SK-MEL-5 (cell line): Measurements from ENCODE around the gene KRT39. TPM values are rescaled to one million over a fixed set of nuclear protein-coding genes. Genes with fewer than 3 reads are reported as not detected.

Experiments used
- DNase-seq: peaks from one replicate; pipeline ENCODE4 v3.0.0-alpha.2; 2016; ENCODE audit warnings: low read depth, low spot score
- in situ Hi-C: cut with HindIII; loops from 2 replicates; pipeline ENCODE4 v1.10.0; 2016; ENCODE audit warnings: low sequenced_read_pairs, high pct_unique_total_duplicates, low pct_unique_long_range_greater_than_20kb
- total RNA-seq: library from RNA; depleted of rRNA; stranded (reverse); fragments of >200 nt; shearing (Covaris generic); gene quantifications from 2 replicates; pipeline ENCODE4 v1.2.3, GENCODE V29; 2014

The KRT39 gene
- total RNA-seq, 1 experiment from 2014 or later, result not detected

DNA sequence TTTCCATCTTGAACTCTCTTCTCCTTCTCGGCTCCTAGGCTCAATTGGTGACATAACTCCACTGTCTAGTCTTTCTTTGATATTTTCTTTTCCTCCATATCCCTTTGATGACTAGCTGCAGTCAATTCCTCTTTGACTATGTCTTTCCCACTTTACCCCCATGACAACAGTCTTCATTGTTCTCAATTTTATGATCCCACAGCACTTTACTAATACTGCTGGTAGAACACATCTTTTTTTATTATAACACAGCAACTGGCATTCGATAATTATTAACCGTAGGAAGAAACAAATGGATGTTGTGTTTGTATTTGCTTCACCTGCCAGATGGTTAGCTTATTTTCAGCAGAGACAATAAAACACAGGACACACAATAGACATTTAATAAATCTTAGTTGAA, 25.9 kb upstream of the KRT39 start:
- peak; percentile 34 for DNase-seq
- in situ Hi-C loops, result no loop called here

DNA sequence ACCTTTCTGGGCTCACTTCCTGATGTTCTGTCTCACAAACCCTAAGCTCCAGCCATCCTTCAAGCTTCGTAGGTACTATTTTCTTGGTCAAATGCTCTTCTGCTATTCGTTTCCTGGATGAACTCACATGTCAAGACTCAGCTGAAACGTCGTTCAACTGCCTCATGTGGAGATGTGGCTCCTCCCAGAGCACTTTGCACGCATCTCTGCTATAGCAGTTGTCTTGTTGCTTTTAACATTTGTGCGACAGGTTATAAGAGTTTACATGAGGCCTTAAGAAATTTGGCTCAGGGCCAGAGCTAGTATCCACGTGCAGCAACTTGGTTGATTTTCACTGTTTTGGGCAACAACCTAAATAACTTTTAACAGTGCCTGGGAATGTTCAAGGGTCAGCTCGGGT, 20.2 kb upstream of the KRT39 start:
- in situ Hi-C loops, result no loop called here
- DNase-seq, result no peak

DNA sequence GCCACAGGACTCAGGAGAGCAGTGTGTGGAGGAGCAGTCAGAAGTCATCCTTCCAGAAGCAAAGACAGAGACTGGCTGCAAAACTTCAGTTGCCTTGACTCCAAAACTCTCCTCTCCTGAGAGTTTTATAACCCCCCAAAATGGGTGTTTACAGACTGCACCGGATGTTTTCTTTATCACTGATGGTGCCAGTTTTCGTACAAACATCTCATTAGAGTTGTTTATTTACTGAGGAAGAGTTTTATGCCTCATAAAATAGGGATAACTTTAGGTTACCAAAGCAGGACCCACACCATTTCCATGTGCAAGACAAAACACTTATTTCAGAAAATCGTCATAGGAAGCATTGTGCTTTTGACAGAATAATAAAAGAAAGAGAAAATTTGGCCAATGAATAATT, 17.5 kb upstream of the KRT39 start, which contains the start of gene KRT40:
TSS of gene KRT40 (minus strand) at position 101 of the 400 bp plus-strand sequence. CDS start at position 48, 53 bp downstream.
- in situ Hi-C loops, result no loop called here
- DNase-seq, result no peak

DNA sequence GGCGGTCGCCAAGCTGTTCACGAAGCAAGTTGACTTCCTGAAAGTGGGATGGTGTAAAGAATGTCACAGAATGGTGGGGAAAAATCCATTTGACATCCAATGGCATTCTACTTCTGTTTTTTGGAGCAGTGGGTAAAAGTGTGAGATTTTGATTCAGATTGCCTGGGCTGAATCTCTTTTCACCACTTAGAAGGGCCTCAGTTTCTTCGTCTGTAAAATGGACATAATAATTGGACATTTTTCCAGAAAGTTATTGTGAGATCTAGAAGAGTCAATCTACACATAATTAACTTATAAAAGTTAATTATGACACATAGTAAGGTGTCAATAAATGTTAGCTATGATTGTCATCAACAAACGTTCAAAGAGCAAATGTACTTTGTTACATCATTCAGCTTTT, 14.4 kb upstream of the KRT39 start:
- in situ Hi-C loops, result no loop called here
- DNase-seq, result no peak

DNA sequence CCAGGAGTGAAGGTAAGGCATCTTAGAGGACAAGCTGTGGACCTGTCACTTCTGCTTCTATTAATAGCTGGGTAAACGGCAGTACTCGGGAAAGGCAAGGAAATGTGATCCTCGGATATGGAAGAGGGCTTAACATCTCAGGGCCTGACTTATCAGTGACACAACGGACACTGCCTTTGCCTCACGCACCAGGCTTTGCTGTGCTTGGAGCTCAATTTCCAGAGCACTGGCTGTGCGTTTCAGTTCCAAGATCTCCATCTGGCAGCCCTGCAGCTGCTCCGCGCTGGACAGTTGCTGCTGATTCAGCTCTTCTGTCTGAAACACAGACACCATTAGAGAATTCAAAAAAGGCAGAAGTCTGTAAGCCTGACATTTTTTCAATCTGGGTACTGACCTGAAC, 13.8 kb upstream of the KRT39 start:
- no peak for DNase-seq
- in situ Hi-C loops, result no loop called here

DNA sequence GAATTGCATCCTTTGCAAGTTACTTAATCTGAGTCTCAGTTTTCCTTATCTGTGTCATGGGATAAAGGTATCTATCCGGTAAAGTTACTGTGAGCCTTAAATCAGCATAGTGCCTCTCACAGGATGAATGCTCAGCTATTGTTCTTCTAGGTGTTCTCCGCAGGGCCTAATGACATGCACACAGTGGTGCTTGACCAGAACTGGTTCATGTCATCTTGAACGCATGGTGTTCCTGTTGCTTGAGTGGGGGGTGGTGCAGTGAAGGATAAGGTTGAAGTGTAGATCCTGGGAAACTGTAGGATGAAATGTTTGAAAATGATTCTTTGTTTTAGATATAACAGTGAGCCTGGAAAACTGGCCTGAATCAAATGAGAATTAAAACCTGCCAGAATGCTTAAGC, 13.4 kb upstream of the KRT39 start:
- in situ Hi-C loops, result no loop called here
- no peak for DNase-seq

DNA sequence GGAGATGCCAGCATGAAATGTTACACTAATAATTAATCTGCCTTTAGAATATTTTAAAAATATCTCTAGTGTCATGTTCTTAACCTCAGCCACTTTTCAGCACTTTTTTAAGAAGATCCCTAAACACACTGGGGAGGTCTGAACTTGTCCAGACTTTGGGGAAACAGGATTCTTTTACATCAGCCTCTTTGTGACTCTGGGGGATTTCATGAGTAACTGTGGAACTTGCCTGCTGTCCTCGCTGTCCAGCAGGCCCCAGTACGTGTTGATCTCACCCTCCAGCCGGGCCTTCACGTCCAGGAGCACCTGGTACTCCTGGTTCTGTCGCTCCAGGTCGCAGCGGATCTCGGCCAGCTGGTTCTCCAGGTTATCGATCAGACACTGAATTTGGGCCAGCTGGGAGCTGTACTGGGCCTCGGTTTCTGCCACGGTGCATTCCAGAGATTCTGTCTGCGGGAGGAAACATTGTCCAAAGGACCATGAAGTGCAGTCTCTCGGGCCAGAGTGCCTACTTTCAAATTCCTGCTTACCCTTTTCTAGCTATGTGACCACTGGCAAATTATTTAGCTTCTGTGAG, 11.9 kb upstream of the KRT39 start:
- no peak for DNase-seq
- in situ Hi-C loops, result no loop called here

DNA sequence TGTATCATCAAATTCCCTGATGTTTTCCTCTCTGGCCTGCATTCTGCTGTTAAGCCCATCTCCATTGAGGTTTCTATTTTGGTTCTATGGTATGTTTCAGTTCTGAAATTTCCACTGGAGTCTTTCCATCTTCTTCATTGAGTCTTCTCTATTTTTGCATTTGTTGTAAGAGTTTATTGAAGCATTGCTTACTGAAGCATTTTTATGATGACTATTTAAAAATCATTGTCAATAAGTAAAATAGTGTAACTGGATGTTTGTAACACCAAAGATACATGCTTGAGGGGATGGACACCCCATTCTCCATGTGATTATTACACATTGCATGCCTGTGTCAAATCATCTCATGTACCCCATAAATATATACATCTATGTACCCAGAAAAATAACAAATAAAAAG, 8.8 kb upstream of the KRT39 start:
- in situ Hi-C loops, result no loop called here
- DNase-seq, result no peak

DNA sequence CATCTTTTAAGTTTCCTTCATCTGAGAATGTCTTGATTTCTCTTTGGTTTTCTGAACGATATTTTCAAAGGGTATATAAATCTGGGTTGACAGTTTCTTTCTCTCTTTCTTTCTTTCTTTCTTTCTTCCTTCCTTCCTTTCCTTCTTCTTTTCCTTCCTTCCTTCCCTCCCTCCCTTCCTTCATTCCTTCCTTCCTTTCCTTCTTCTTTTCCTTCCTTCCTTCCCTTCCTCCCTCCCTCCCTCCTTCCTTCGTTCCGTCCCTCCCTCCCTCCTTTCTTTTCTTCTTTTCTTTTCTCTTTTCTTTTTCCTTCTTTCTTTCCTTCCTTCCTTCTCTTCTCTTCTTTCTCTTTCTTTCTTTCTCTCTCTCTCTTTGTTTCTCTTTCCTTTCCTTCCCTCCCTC, 7.6 kb upstream of the KRT39 start:
- in situ Hi-C loops, result no loop called here
- DNase-seq, result no peak

DNA sequence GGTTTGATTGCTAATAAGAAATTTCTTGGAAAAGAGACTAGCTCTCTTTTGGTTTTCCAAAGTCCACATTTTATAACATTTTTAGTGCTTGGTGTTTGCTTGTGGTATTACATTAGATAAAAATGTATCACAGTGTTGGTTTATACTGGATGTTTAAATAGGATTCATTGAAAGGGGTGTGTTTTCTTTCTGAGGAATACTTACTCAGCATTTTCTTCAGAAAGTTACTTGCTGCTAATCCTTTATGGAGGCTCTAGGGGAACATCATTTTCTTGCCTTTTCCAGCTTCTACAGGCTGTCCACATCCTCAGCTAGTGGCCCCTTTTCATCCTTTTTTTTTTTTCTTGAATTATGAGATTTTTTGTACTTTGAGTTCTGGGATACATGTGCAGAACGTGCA, 834 bp upstream of the KRT39 start:
- in situ Hi-C loops, result no loop called here
- no peak for DNase-seq

DNA sequence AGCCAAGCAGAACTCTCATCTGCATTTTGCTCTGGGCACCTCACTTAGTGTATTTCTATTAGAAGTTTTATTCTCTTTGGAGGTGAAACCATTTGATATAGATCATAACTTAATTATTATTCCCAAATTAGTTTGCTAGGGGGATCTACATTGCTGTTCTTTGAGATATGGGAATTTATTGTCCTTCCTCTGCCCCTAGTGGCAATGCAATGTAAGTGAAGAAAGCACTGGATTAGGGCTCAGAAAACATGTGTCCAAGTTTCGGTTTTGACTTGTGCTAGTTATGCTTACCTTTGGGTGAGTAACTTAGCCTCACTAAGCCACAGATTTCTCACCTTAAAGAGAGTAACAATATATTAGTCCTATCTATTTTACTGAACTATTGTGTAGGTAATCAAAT, 2.9 kb downstream of the KRT39 start:
- peak; percentile 56 for DNase-seq
- in situ Hi-C loops, result no loop called here

DNA sequence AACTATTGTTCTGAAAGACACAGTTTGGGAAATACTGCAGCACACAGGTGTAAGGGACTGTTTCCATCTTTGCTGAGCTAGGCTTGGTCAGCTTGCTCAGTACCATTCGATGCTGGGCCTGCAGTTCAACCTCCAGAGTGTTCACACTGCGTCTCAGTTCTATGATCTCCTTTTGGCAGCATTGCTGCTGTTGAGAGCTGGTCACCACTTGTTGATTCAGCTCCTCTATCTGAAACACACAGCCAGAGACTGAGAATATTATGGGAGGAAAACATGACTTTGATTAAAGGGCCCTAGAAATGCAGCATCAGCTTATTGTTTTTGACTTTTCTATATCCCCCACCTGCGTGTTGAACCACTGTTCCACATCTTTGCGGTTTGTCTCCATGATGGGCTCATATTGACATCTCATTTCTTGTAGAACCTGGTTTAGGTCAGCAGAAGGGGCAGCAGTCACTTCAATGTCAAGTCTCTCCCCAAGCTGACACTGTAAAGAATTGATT, 4.6 kb downstream of the KRT39 start:
- DNase-seq, result no peak
- in situ Hi-C loops, result no loop called here

DNA sequence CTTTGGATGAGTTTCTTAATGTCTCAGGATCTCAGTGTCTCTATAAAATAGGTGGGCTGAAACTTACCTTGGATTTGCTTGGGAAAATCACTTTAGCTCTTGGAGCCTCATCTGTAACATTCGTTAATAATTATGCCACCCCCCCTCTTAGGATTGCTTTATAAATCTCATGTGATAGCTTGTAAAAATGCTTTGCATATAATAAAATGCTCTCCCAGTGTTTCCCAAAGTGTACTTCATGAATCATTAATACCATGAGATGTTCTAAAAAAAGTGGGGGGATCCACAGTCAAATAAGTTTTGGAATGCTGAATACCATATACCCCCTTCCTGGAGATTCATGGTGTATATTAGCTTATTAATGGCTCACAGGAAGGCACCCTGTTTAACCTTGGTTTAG, 5.2 kb downstream of the KRT39 start:
- no peak for DNase-seq
- in situ Hi-C loops, result no loop called here

DNA sequence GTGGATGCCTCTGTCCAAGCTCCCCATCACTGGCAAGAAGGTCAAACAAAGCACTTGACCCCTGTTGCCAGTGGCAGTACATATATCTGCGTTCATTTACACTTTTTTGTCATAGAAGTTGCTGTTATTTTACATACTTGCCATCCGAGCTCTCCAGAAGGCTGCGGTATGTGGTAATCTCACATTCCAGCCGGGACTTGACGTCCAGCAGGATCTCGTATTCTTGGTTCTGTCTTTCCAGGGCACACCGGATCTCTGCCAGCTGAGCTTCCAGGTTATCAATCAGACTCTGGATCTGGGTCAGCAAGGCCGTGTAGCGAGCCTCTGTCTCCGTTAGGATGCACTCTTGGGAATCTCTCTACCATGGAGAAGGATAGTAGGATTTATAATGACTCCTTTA, 6.6 kb downstream of the KRT39 start:
- DNase-seq, result no peak
- in situ Hi-C loops, result no loop called here

DNA sequence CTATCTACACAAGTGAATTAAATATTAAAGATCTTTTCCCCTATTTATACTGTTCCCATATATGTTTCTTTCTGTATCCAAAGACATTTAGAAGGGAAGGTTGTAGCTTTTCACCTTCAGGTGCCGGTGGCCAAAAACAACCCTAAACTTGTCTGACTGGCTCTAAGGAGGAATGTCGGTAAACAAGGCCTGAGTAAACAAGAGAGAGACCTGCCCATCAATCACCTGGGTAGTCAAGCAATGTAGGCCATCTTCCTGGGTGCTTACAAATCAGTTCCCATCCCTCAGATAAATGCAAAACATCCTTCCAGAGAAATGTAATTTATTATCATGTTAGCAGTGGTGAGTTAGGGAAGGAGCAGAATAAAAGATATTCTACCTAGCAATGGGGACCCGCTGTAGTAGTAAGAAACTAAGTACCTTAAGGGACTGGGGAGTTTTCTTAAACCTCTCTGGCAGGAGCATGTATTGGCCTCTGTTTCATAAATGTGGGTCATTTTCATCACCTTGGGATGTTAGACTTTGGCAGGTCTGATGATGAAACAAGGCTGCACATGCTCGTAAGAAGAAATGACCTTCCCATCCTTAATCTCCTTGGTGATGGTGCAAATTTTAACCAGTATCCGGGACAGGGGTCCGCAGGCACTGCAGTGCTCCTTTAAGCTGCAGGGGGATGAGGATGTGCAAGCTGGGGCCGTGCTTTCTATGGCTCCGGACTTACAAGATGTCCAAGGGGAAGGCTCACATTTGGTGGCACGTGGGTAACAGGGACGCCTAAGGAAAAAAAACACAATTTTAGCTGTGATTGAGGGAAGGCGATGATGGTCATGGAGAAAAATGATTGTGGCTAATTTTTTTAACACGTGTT, 8.4 kb downstream of the KRT39 start:
- in situ Hi-C loops, result no loop called here
- DNase-seq, result no peak

DNA sequence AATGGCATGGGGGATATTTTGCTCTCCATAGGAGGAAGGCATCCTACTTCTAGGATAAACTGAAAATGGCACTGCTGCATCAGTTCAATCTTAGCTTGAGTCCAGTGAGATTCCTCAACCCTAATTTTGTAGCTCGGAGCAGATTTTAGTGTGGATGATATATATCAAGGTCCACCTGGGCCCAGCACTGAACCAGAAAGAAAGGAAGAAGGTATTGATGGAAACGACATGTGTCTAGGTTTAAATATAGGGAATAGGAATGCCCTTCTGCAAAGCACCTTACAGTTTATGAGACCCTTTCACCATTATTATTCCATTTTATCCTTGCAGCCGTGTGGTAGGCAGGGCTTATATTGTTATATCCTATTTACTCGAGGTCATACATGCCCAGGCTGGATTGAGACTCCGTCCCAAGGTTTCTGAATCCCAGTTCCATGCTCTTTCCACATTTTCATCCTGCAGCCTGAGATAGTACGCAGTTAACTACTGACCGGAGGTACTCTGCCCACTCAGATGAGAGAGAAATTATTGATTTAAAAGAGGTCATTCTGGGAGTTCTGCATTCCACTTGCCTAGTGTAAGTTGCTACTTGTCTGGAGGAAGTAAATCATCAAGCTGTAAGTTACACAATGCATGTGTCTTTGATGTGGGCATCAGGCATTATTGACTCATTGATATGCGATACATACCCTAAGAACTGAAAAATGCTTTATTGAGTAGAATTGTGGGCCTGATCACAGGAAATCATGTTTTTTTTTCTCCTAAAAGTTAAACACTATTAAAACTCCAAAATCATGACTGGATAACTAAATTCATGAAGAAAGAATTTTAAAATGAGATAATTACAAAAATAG, 10.1 kb downstream of the KRT39 start:
- in situ Hi-C loops, result no loop called here
- peak; percentile 25 for DNase-seq

DNA sequence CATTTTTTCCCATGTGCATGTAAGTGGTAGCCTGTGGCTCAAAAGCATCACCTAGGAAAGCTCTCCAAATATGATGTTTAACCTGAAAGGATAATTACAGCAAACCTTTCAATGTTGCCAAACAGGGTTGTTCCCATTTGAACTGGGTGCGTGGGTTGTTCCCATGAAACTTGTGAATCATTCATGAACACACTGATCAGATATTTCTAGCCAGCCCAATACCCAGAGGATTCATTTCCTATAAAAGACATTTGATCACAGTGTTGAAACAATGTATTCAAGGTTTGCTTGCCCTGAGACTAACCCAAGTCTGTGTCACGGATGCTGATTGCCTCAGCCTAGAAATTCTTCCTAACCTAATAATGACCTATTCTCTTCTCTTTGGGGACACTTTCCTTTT, 12.9 kb downstream of the KRT39 start:
- DNase-seq, result no peak
- in situ Hi-C loops, result no loop called here

DNA sequence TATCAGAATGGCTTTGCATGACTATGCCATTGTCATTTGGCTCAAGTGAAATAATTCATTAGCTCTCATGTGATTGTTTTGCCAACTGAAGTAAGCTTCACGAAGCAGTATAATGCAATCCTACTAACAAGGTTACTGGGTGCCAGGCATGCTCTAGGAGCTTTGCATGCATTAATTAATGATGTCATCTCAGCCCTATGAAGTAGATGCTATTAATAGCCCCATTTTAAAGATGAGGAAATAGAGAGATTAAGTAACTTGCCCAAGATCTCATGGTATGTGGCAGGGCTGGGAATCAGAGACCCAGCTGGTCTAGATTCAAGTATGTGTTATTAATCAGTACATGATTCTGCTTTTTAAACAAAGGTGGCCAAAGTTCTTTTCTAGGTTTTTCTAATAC, 14.1 kb downstream of the KRT39 start:
- in situ Hi-C loops, result no loop called here
- no peak for DNase-seq
